DOHH2 (cell line): ENCODE results near the gene FKTN.

Experiments
- H3F3A ChIP-seq: fragments of 200-600 bp; sonication (generic), shearing (Covaris generic); 2 replicates; pipeline ENCODE4 v1.6.0; 2016; ENCODE audit warnings: antibody characterized with exemption, mild to moderate bottlenecking; ENCODE audit not compliant: control insufficient read depth, insufficient read depth
- H3K27ac ChIP-seq: fragments of 200-600 bp; sonication (generic); 2 replicates; pipeline ENCODE4 v1.5.1; 2014; ENCODE audit warnings: low read depth, mild to moderate bottlenecking, low read length, moderate library complexity
- H3K27me3 ChIP-seq: fragments of 200-600 bp; sonication (generic); 2 replicates; pipeline ENCODE4 v1.6.1; 2014; ENCODE audit warnings: mild to moderate bottlenecking, low read length, mixed read lengths; ENCODE audit not compliant: control insufficient read depth
- H3K36me3 ChIP-seq: fragments of 200-600 bp; sonication (generic); 2 replicates; pipeline ENCODE4 v1.6.1; 2014; ENCODE audit warnings: mild to moderate bottlenecking, low read length, moderate library complexity, mixed read lengths; ENCODE audit not compliant: control insufficient read depth
- H3K4me1 ChIP-seq: fragments of 200-600 bp; sonication (generic); 2 replicates; pipeline ENCODE4 v1.6.1; 2014; ENCODE audit warnings: mild to moderate bottlenecking, low read length, mixed read lengths; ENCODE audit not compliant: control insufficient read depth
- H3K4me2 ChIP-seq: fragments of 200-600 bp; sonication (generic); 2 replicates; pipeline ENCODE4 v1.6.0; 2014; ENCODE audit warnings: mild to moderate bottlenecking, low read length, moderate library complexity
- H3K4me3 ChIP-seq: fragments of 200-600 bp; sonication (generic); 2 replicates; pipeline ENCODE4 v1.5.1; 2014; ENCODE audit warnings: mild to moderate bottlenecking, low read length, mixed read lengths
- H3K79me2 ChIP-seq: fragments of 200-600 bp; sonication (generic); 2 replicates; pipeline ENCODE4 v1.6.1; 2014; ENCODE audit warnings: mild to moderate bottlenecking, low read length, mixed read lengths; ENCODE audit not compliant: control insufficient read depth
- H3K9me2 ChIP-seq: fragments of 200-600 bp; sonication (generic); replicated peaks from 2 replicates; pipeline ENCODE4 v1.6.1; 2014; ENCODE audit warnings: mild to moderate bottlenecking, low read length, mixed read lengths; ENCODE audit not compliant: control insufficient read depth
- H3K9me3 ChIP-seq: fragments of 200-600 bp; sonication (generic); 2 replicates; pipeline ENCODE4 v1.6.1; 2014; ENCODE audit warnings: antibody characterized with exemption, low read length, mixed read lengths; ENCODE audit not compliant: control insufficient read depth, insufficient read depth
- H4K20me1 ChIP-seq: fragments of 200-600 bp; sonication (generic); 2 replicates; pipeline ENCODE4 v1.6.0; 2014; ENCODE audit warnings: low read depth, mild to moderate bottlenecking, antibody characterized with exemption, low read length, moderate library complexity; ENCODE audit not compliant: control insufficient read depth, insufficient read depth
- EZH2phosphoT487 ChIP-seq: fragments of 200-600 bp; sonication (generic); IDR thresholded peaks from 2 replicates; pipeline ENCODE4 v1.6.1; 2017; ENCODE audit warnings: borderline replicate concordance, mild to moderate bottlenecking, antibody characterized with exemption, low read length, moderate library complexity, mixed read lengths
- TF ChIP-seq, protein P1 (sequence below): fragments of 200-600 bp; sonication (generic); IDR thresholded peaks from one replicate; pipeline ENCODE4 v1.5.1; 2014; ENCODE audit warnings: antibody characterized with exemption, mild to moderate bottlenecking, low read depth, low read length; ENCODE audit not compliant: poor library complexity, severe bottlenecking

The FKTN gene

DNA sequence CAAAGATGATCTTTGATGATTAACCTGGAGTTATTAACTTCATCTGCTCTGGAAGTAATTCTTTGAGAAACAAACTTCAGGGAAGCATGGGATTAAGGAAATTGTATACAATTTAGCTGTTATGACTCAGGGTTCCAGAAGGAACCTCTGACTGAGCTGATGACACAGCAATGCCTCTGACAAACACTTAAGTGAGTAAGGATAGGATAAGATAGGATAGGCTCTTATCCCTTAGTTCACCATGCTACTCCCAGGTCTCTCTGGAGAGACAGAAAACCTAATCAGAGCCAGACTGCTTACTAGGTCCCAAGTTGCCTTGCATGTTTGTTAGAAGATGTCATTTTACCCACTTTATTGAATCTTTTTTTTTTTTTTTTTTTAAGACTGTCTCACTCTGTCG, 123.8 kb downstream of the FKTN start:
- Histone ChIP-seq H4K20me1 (no peaks in the 10 kb centered on the region), H3K4me2 (no peak overlapping the region), H3K9me3 (no peaks in the 10 kb centered on the region), H3K4me3 (no peak overlapping the region), H3K79me2 (no peaks in the 10 kb centered on the region), H3K4me1 (peaks cover 5% of the 10 kb centered on the region), H3K27ac (no peak overlapping the region), H3K27me3 (no peaks in the 10 kb centered on the region), H3K36me3 (no peaks in the 10 kb centered on the region), H3F3A (no peaks in the 10 kb centered on the region), H3K9me2 (no peaks in the 10 kb centered on the region)
- no peak for TF ChIP-seq EZH2phosphoT487
- TF ChIP-seq, protein P1, sequence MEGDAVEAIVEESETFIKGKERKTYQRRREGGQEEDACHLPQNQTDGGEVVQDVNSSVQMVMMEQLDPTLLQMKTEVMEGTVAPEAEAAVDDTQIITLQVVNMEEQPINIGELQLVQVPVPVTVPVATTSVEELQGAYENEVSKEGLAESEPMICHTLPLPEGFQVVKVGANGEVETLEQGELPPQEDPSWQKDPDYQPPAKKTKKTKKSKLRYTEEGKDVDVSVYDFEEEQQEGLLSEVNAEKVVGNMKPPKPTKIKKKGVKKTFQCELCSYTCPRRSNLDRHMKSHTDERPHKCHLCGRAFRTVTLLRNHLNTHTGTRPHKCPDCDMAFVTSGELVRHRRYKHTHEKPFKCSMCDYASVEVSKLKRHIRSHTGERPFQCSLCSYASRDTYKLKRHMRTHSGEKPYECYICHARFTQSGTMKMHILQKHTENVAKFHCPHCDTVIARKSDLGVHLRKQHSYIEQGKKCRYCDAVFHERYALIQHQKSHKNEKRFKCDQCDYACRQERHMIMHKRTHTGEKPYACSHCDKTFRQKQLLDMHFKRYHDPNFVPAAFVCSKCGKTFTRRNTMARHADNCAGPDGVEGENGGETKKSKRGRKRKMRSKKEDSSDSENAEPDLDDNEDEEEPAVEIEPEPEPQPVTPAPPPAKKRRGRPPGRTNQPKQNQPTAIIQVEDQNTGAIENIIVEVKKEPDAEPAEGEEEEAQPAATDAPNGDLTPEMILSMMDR: no peak

DNA sequence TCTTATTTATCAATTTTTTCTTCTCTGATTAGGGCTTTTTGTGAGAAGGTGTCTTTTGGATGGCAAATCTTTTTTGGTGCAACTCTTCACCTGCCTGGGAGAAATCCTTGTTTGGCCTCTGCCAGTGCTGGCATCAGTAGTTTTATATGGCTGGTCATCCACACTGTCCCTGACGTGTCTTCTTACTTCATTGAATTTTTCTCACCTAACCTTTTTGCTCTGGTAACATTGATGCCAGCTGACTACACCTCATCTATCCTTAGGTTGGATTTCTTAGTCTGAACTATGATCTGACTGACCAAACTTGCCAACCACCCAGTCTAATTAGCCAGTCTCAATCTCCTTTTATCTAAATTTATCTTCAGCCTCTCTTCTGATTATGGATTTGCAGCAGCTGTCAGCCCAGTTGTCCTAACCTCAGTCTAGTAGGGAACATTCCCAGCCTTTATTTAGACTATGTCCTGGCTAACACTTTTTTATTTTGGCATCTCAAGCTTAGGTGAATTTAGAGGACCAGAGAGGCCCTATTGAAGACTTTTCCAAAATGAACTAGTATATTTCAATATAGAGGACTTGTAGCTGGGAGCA, 125.9 kb downstream of the FKTN start:
- Histone ChIP-seq H3K36me3 (no peaks in the 10 kb centered on the region), H3K4me1 (peaks cover 5% of the 10 kb centered on the region), H3K27ac (no peak overlapping the region), H3K4me2 (no peak overlapping the region), H3K79me2 (no peaks in the 10 kb centered on the region), H4K20me1 (no peaks in the 10 kb centered on the region), H3K9me2 (no peaks in the 10 kb centered on the region), H3K9me3 (no peaks in the 10 kb centered on the region), H3K4me3 (no peak overlapping the region), H3F3A (no peaks in the 10 kb centered on the region), H3K27me3 (no peaks in the 10 kb centered on the region)
- TF ChIP-seq, protein P1: no peak
- TF ChIP-seq EZH2phosphoT487: no peak

GRCh38 chr9:105686936-105687335, 129.0 kb downstream of the FKTN start:
- Histone ChIP-seq H3K4me2 (no peak overlapping the region), H4K20me1 (no peaks in the 10 kb centered on the region), H3K27me3 (0 out of 2 replicates have a peak, but pooled peaks cover 2% of the 10 kb centered on the region), H3K9me2 (no peaks in the 10 kb centered on the region), H3K4me3 (no peak overlapping the region), H3K4me1 (no peaks in the 10 kb centered on the region), H3K36me3 (no peaks in the 10 kb centered on the region), H3K27ac (no peak overlapping the region), H3K79me2 (no peaks in the 10 kb centered on the region), H3F3A (no peaks in the 10 kb centered on the region), H3K9me3 (no peaks in the 10 kb centered on the region)
- TF ChIP-seq, protein P1: no peak
- TF ChIP-seq EZH2phosphoT487: no peak
